ENCODE results near the gene PPP2R1B. TPM values are rescaled to one million over a fixed set of nuclear protein-coding genes. Genes with fewer than 3 reads are reported as not detected.

The PPP2R1B gene
- total RNA-seq, 1 donor from 2014 or later: 35.6 TPM

DNA sequence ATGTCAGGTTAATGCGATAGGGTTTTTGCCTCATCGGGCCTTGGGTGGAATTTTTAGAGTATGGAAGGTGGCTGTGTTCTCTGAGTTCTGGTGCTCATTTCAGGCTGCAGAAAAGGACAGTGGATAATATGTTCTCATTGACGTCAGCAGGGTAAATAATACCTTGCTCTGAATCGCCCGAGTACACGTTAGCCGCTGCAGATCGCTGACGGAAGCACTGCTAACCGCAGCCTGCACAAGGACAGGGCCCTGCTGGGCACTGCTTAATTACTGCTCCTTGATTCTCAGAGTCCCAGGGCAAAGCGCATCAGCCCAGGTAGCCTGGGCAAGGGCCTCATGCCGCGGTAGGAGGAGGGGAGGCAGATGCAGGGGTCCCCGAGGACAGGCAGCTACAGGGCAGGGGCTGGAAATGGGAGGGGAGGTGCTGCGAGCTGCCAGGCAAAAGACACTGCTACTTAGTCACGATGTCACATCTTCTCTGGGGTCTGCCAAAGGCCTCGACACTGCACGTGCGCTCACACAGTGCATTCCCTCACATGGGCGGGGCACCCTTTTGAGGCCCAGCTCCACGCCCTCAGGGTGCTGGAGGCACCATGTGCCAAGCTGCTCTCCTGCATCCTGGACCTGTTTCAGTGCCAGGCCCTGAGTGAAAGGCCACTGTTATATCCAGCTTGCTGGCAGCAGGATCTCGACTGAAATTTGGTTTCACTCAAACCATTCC is 35.2 kb downstream of the PPP2R1B start:
- Histone ChIP-seq H3K27ac (peak overlapping the region; percentile 95), H3K4me1 (peaks cover 57% of the 10 kb centered on the region), H3K9me3 (no peaks in the 10 kb centered on the region), H3K4me3 (no peak overlapping the region), H3K36me3 (peaks cover 0 to 13% of the 10 kb centered on the region in 2 donors), H3K27me3 (no peaks in the 10 kb centered on the region)
- TF ChIP-seq POLR2AphosphoS5 (IDR thresholded peaks at IDR 0.05; ENCODE audit: insufficient read depth in 1 of 2, low read depth in 1 of 2) (peak in 1 of 2 donors; percentile 40), POLR2A (IDR thresholded peaks at IDR 0.05) (no peak)
- DNase-seq (ENCODE audit: extremely low spot score in 2 of 2): no peak
- intact Hi-C loops (cut with DNase I): loop anchor here (5.0 kb wide), 1 partner anchor 36 kb away; the partner anchor contains the start of gene PPP2R1B

DNA sequence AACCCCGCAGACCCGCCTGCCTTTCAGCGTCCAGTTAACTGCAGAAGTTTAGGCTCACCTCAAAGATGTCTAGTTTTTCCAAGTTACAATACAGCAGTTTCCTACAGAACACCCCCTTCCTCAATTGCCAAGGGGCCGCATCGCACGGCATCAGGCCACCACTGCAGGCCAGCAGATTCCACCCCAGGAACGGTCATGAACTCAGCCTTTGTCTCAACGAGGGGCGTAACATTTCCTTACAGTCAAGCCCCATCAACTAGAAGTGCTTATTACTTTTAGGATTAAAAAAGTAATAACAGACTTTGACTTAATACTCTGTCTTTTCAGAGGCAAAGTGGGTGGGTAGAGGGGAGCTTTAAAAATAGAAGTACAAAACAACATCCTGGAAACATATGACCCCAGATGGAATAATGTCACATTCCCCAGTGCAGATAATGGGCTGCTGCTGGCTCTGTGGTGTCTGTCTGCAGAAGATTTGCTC is 36.3 kb downstream of the PPP2R1B start:
- intact Hi-C loops (cut with DNase I): loop anchor here (5.0 kb wide), 1 partner anchor 37 kb away; the partner anchor contains the start of gene PPP2R1B
- Histone ChIP-seq H3K36me3 (peaks cover 0 to 22% of the 10 kb centered on the region in 2 donors), H3K27me3 (no peaks in the 10 kb centered on the region), H3K27ac (peak overlapping the region; percentile 95), H3K4me1 (peaks cover 52% of the 10 kb centered on the region), H3K9me3 (no peaks in the 10 kb centered on the region), H3K4me3 (no peak overlapping the region)
- TF ChIP-seq POLR2A (IDR thresholded peaks at IDR 0.05) (no peak), POLR2AphosphoS5 (IDR thresholded peaks at IDR 0.05; ENCODE audit: insufficient read depth in 1 of 2, low read depth in 1 of 2) (no peak)
- TF ChIP-seq, protein P1, sequence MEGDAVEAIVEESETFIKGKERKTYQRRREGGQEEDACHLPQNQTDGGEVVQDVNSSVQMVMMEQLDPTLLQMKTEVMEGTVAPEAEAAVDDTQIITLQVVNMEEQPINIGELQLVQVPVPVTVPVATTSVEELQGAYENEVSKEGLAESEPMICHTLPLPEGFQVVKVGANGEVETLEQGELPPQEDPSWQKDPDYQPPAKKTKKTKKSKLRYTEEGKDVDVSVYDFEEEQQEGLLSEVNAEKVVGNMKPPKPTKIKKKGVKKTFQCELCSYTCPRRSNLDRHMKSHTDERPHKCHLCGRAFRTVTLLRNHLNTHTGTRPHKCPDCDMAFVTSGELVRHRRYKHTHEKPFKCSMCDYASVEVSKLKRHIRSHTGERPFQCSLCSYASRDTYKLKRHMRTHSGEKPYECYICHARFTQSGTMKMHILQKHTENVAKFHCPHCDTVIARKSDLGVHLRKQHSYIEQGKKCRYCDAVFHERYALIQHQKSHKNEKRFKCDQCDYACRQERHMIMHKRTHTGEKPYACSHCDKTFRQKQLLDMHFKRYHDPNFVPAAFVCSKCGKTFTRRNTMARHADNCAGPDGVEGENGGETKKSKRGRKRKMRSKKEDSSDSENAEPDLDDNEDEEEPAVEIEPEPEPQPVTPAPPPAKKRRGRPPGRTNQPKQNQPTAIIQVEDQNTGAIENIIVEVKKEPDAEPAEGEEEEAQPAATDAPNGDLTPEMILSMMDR (IDR thresholded peaks at IDR 0.05): no peak
- no peak for DNase-seq (ENCODE audit: extremely low spot score in 2 of 2)

DNA sequence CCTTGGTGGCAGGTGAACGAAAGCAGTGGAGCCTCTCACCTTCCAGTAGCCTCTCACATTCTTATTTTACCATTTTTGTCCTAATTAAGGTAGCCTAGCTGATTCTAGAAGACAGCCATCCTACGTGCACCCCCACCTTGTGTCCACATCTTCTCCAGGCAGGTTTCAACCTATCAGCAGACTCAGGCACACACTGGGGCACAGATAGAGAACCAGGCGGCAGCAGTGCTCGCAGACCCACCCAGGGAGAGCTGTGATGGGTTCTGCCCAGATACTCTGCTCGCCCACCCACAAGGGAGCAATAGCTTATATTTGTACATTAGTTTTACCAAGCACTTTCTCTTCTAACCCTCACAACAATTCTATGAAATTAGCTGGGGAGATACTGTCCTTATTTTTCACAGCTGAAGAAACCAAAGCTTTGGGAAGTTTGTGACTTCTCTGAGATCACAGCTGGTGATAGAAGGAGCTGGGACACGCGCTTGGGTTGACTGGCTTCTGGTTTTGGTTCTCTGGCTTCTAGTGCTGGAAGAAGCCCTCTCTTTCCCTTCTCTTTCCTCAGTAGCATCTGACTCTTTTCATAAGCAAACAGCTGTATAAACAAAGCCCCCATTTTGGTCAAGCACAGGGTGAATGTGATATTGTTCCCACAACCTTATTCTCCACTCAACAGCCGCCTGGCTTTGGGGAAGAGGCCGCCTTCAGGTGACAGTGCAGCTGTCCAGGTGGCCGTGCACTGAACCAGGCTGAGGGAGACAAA is 36.9 kb downstream of the PPP2R1B start:
- H3K36me3 ChIP-seq: peaks cover 2 to 22% of the 10 kb centered on the region in 2 donors
- no peak for TF ChIP-seq POLR2A (IDR thresholded peaks at IDR 0.05)
- TF ChIP-seq POLR2AphosphoS5 (IDR thresholded peaks at IDR 0.05; ENCODE audit: insufficient read depth in 1 of 2, low read depth in 1 of 2): no peak
- TF ChIP-seq, protein P1 (IDR thresholded peaks at IDR 0.05): no peak
- intact Hi-C loops (cut with DNase I): no loop called here
- DNase-seq (ENCODE audit: extremely low spot score in 2 of 2): no peak
- H3K27me3 ChIP-seq: no peaks in the 10 kb centered on the region
- no peak overlapping the region for H3K4me3 ChIP-seq
- no peaks in the 10 kb centered on the region for H3K9me3 ChIP-seq
- H3K4me1 ChIP-seq: peaks cover 46% of the 10 kb centered on the region
- peak overlapping the region; percentile 95 for H3K27ac ChIP-seq

DNA sequence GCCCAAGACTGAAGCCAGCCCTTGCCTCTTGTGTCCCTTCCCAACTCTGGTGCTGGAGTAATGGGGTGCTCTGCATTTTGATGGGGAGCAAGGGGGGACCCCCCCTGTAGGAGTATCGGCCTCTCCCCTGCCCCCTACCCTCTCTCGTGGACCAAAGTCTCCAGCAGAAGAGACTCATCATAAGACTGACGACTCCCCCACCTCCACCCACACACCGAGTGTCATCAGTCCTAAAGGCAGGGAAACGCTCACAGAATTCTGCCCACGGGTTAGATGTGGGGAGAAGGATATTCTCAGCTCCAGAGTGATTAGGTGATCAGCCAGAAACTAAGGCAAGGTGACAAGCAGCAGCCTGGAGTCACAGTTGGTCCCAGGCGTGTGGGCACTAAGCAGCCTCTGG is 38.8 kb downstream of the PPP2R1B start:
- intact Hi-C loops (cut with DNase I): no loop called here
- Histone ChIP-seq H3K27ac (no peak overlapping the region), H3K27me3 (no peaks in the 10 kb centered on the region), H3K4me3 (no peak overlapping the region), H3K9me3 (no peaks in the 10 kb centered on the region), H3K36me3 (peaks cover 2 to 39% of the 10 kb centered on the region in 2 donors), H3K4me1 (peaks cover 29% of the 10 kb centered on the region)
- no peak for DNase-seq (ENCODE audit: extremely low spot score in 2 of 2)
- TF ChIP-seq POLR2AphosphoS5 (IDR thresholded peaks at IDR 0.05; ENCODE audit: insufficient read depth in 1 of 2, low read depth in 1 of 2) (no peak), POLR2A (IDR thresholded peaks at IDR 0.05) (no peak)
- TF ChIP-seq, protein P1 (IDR thresholded peaks at IDR 0.05): no peak

DNA sequence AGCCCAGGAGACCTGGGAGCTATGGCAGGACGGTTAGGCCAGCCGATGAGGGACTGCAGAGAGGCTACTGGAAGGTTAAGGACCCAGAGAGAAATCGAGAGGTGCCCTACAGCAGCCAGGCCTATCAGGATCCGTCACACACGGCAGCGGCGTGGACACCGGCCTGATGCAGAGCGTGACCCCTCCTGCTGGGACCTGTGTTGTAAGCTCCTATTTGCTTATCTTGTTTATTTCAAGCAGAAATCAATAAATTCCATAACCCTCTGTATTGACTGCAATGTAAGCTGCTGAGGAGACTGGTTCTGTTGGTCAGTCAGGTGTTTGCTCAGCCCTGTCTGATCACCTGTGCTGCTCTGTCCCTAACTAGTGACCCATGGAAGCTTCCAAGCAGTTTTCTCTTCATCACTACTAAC is 39.9 kb downstream of the PPP2R1B start:
- TF ChIP-seq POLR2A (IDR thresholded peaks at IDR 0.05) (no peak), POLR2AphosphoS5 (IDR thresholded peaks at IDR 0.05; ENCODE audit: insufficient read depth in 1 of 2, low read depth in 1 of 2) (no peak)
- peaks cover 18% of the 10 kb centered on the region for H3K4me1 ChIP-seq
- H3K9me3 ChIP-seq: no peaks in the 10 kb centered on the region
- H3K36me3 ChIP-seq: peaks cover 2 to 50% of the 10 kb centered on the region in 2 donors
- intact Hi-C loops (cut with DNase I): no loop called here
- no peak overlapping the region for H3K4me3 ChIP-seq
- no peak for DNase-seq (ENCODE audit: extremely low spot score in 2 of 2)
- H3K27me3 ChIP-seq: no peaks in the 10 kb centered on the region
- H3K27ac ChIP-seq: no peak overlapping the region
